UCSD-AML1 (cell line): ENCODE data around the gene HOXD1.
A peak's percentile ranks its signal among the peaks of the same experiment; 100 is the strongest.

ENCODE experiments used
- DNase-seq: peaks from one replicate; lab custom pipeline; 2025; ENCODE audit not compliant: unreplicated experiment; lab: John Stamatoyannopoulos, UW

The HOXD1 gene

GRCh38 chr2:176164611-176165369, 23.7 kb upstream of the HOXD1 start:
- no peak for DNase-seq

GRCh38 chr2:176165370-176166050, 23.0 kb upstream of the HOXD1 start:
- peak; percentile 16 for DNase-seq

GRCh38 chr2:176166272-176166671, 22.2 kb upstream of the HOXD1 start:
- no peak for DNase-seq

- DNase-seq, result no peak
Observed at GRCh38 chr2:176167398-176167797, 21.1 kb upstream of the HOXD1 start.

GRCh38 chr2:176169181-176169580, 19.3 kb upstream of the HOXD1 start:
- no peak for DNase-seq

- no peak for DNase-seq
Observed at GRCh38 chr2:176169711-176170110, 18.8 kb upstream of the HOXD1 start.

- no peak for DNase-seq
Observed at GRCh38 chr2:176170602-176171305, 17.7 kb upstream of the HOXD1 start.

- DNase-seq, result no peak
Observed at GRCh38 chr2:176171351-176172006, 17.0 kb upstream of the HOXD1 start.

GRCh38 chr2:176172007-176172894, 16.2 kb upstream of the HOXD1 start:
- DNase-seq, result no peak

GRCh38 chr2:176172895-176173566, 15.4 kb upstream of the HOXD1 start:
- DNase-seq, result no peak

GRCh38 chr2:176173567-176174381, 14.7 kb upstream of the HOXD1 start:
- DNase-seq, result no peak

- no peak for DNase-seq
Observed at GRCh38 chr2:176174382-176174823, 14.1 kb upstream of the HOXD1 start.

- DNase-seq, result no peak
Observed at GRCh38 chr2:176174824-176175708, 13.4 kb upstream of the HOXD1 start.

- DNase-seq, result no peak
Observed at GRCh38 chr2:176175709-176176607, 12.5 kb upstream of the HOXD1 start.

GRCh38 chr2:176177580-176178037, 10.9 kb upstream of the HOXD1 start:
- no peak for DNase-seq

- peak; percentile 42 for DNase-seq
Observed at GRCh38 chr2:176178038-176178756, 10.3 kb upstream of the HOXD1 start.
